Chondrocyte (in vitro differentiated cells): ENCODE data around the gene TC2N. TPM values are rescaled to one million over a fixed set of nuclear protein-coding genes. Genes with fewer than 3 reads are reported as not detected.

ENCODE experiments used
- DNase-seq: peaks from one replicate; pipeline ENCODE4 v3.0.0; 2021; ENCODE audit warnings: mixed read lengths, low spot score
- H3K27ac Mint-ChIP-seq: one replicate; pipeline ENCODE4 v1.8.0; 2021; ENCODE audit warnings: mild to moderate bottlenecking, moderate library complexity, mixed read lengths; ENCODE audit not compliant: unreplicated experiment
- H3K27me3 Mint-ChIP-seq: 2 replicates; pipeline ENCODE4 v1.8.0; 2021; ENCODE audit warnings: low read depth, mixed read lengths
- H3K36me3 Mint-ChIP-seq: 2 replicates; pipeline ENCODE4 v1.8.0; 2021; ENCODE audit warnings: low read depth, mixed read lengths
- H3K4me1 Mint-ChIP-seq: 2 replicates; pipeline ENCODE4 v1.8.0; 2021; ENCODE audit warnings: low read depth, mild to moderate bottlenecking, mixed read lengths
- H3K4me3 Mint-ChIP-seq: one replicate; pipeline ENCODE4 v1.8.0; 2021; ENCODE audit warnings: mild to moderate bottlenecking, moderate library complexity, mixed read lengths; ENCODE audit not compliant: unreplicated experiment
- H3K9me3 Mint-ChIP-seq: 2 replicates; pipeline ENCODE4 v1.8.0; 2021; ENCODE audit warnings: low read depth, mixed read lengths
- long read RNA-seq: library from polyadenylated mRNA; stranded (forward); transcript quantifications from one replicate; pipeline ENCODE4 v2.0.0, GENCODE V29; 2021
- total RNA-seq: library from RNA; stranded (reverse); gene quantifications from 3 replicates; pipeline ENCODE4 v1.2.1, GENCODE V29; 2021
- TF ChIP-seq, protein P1 (sequence below): fragments of 200-600 bp; sonication (generic); IDR thresholded peaks from 2 replicates; pipeline ENCODE4 v1.5.0; 2021; ENCODE audit warnings: antibody characterized with exemption, mild to moderate bottlenecking, moderate library complexity

Gene TC2N
- total RNA-seq: 9.1 to 14.4 TPM (median 11.2 TPM) in 3 replicates
- long read RNA-seq, full-length matches to known transcripts: 1 of 2 reads
- long read RNA-seq, partial matches to known transcripts: 1 of 2 reads
- long read RNA-seq, other reads (novel, unspliced or antisense): 0 of 2 reads

GRCh38 chr14:91867316-91867988, at the start of gene TC2N:
TC2N (minus strand) TSS chr14:91867536; CDS start chr14:91813769, 53,767 bp downstream.
- TF ChIP-seq, protein P1, sequence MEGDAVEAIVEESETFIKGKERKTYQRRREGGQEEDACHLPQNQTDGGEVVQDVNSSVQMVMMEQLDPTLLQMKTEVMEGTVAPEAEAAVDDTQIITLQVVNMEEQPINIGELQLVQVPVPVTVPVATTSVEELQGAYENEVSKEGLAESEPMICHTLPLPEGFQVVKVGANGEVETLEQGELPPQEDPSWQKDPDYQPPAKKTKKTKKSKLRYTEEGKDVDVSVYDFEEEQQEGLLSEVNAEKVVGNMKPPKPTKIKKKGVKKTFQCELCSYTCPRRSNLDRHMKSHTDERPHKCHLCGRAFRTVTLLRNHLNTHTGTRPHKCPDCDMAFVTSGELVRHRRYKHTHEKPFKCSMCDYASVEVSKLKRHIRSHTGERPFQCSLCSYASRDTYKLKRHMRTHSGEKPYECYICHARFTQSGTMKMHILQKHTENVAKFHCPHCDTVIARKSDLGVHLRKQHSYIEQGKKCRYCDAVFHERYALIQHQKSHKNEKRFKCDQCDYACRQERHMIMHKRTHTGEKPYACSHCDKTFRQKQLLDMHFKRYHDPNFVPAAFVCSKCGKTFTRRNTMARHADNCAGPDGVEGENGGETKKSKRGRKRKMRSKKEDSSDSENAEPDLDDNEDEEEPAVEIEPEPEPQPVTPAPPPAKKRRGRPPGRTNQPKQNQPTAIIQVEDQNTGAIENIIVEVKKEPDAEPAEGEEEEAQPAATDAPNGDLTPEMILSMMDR: no peak
- H3K4me3 Mint-ChIP-seq: no peak within 1 kb of the TSS
- no peaks in the 10 kb centered on the region for H3K27me3 Mint-ChIP-seq
- peaks cover 67% of the 10 kb centered on the region for H3K36me3 Mint-ChIP-seq
- DNase-seq: no peak
- H3K27ac Mint-ChIP-seq: peak within 1 kb of the TSS; percentile 69
- H3K4me1 Mint-ChIP-seq: peaks cover 62% of the 10 kb centered on the region
- H3K9me3 Mint-ChIP-seq: no peaks in the 10 kb centered on the region

GRCh38 chr14:91912035-91912434, 44.7 kb upstream of the TC2N start:
- no peak overlapping the region for H3K4me3 Mint-ChIP-seq
- peaks cover 63% of the 10 kb centered on the region for H3K4me1 Mint-ChIP-seq
- no peak for DNase-seq
- no peak overlapping the region for H3K27ac Mint-ChIP-seq
- H3K36me3 Mint-ChIP-seq: peaks cover 56% of the 10 kb centered on the region
- peaks cover 6% of the 10 kb centered on the region for H3K9me3 Mint-ChIP-seq
- TF ChIP-seq, protein P1: no peak
- H3K27me3 Mint-ChIP-seq: no peaks in the 10 kb centered on the region

- TF ChIP-seq, protein P1: peak; percentile 77
- H3K9me3 Mint-ChIP-seq: peaks cover 4% of the 10 kb centered on the region
- H3K4me1 Mint-ChIP-seq: peaks cover 61% of the 10 kb centered on the region
- no peak for DNase-seq
- no peaks in the 10 kb centered on the region for H3K27me3 Mint-ChIP-seq
- peak overlapping the region; percentile 68 for H3K27ac Mint-ChIP-seq
- H3K36me3 Mint-ChIP-seq: peaks cover 54% of the 10 kb centered on the region
- H3K4me3 Mint-ChIP-seq: no peak overlapping the region
Measured at GRCh38 chr14:91911474-91912032, 44.2 kb upstream of the TC2N start.

- TF ChIP-seq, protein P1: no peak
- Mint-ChIP-seq H3K36me3 (peaks cover 48% of the 10 kb centered on the region), H3K9me3 (no peaks in the 10 kb centered on the region), H3K4me3 (no peak overlapping the region), H3K27me3 (no peaks in the 10 kb centered on the region), H3K27ac (peak overlapping the region; percentile 69), H3K4me1 (peaks cover 58% of the 10 kb centered on the region)
- no peak for DNase-seq
Measured at GRCh38 chr14:91910196-91910595, 42.9 kb upstream of the TC2N start.

DNA sequence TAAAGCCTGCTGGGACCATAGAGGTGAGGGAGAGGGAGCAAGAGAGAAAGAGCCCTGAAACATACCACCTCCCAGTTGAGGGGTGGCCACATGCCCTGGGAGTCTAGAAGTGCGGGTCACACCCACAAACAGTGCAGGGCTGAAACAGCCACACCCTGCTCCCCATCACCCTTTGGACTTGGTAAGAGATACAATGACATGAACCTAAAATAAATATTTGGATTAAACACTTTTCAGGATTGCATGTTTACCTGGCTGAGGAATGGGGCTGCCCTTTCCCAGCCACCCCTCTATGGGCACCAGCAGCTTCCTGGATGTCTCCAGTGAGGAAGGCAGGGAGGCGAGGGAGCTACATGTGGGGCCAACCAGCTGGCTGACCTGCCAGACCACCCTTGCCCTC, 39.0 kb upstream of the TC2N start:
- Mint-ChIP-seq H3K27me3 (no peaks in the 10 kb centered on the region), H3K36me3 (peaks cover 37% of the 10 kb centered on the region), H3K4me3 (no peak overlapping the region), H3K4me1 (peaks cover 73% of the 10 kb centered on the region), H3K27ac (no peak overlapping the region), H3K9me3 (no peaks in the 10 kb centered on the region)
- TF ChIP-seq, protein P1: no peak
- DNase-seq: no peak
